ENCODE results near the gene CASS4.

- TF ChIP-seq, protein P1, sequence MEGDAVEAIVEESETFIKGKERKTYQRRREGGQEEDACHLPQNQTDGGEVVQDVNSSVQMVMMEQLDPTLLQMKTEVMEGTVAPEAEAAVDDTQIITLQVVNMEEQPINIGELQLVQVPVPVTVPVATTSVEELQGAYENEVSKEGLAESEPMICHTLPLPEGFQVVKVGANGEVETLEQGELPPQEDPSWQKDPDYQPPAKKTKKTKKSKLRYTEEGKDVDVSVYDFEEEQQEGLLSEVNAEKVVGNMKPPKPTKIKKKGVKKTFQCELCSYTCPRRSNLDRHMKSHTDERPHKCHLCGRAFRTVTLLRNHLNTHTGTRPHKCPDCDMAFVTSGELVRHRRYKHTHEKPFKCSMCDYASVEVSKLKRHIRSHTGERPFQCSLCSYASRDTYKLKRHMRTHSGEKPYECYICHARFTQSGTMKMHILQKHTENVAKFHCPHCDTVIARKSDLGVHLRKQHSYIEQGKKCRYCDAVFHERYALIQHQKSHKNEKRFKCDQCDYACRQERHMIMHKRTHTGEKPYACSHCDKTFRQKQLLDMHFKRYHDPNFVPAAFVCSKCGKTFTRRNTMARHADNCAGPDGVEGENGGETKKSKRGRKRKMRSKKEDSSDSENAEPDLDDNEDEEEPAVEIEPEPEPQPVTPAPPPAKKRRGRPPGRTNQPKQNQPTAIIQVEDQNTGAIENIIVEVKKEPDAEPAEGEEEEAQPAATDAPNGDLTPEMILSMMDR (IDR thresholded peaks at IDR 0.05): no peak
- TF ChIP-seq POLR2A (IDR thresholded peaks at IDR 0.05): no peak
Measured at GRCh38 chr20:56371977-56372376, 40.1 kb upstream of the CASS4 start.

Measured in right lobe of liver (tissue), 4 donors.